Fibroblast of skin of abdomen (primary cell): ENCODE data around the gene SSBP3. TPM values are rescaled to one million over a fixed set of nuclear protein-coding genes. Genes with fewer than 3 reads are reported as not detected.
A peak's percentile ranks its signal among the peaks of the same experiment; 100 is the strongest.
"Not testable (repeated sequence)": the region's sequence is repeated elsewhere in the genome, so short reads cannot be mapped to it uniquely, and the experiment has no call there.

Source experiments
- DNase-seq: peaks from one replicate; pipeline ENCODE4 v3.0.0-alpha.2; 2013
- polyA plus RNA-seq, 2 experiments: library from polyadenylated mRNA; unstranded; fragments of 120-200 nt; gene quantifications; one replicate each; pipeline ENCODE4 v1.2.1, GENCODE V29; 2013; ENCODE audit not compliant: insufficient read length in 2 of 2

The SSBP3 gene
- 96.4 TPM for polyA plus RNA-seq (2013, experiment 1 of 2; ENCODE audit: insufficient read length)
- polyA plus RNA-seq (2013, experiment 2 of 2; ENCODE audit: insufficient read length), result 95.7 TPM

- peak; percentile 94 for DNase-seq
These were observed at the start of gene SSBP3 for GRCh38 chr1:54406339-54407153. Gene SSBP3, minus strand, starts transcription at chr1:54406394.

DNA sequence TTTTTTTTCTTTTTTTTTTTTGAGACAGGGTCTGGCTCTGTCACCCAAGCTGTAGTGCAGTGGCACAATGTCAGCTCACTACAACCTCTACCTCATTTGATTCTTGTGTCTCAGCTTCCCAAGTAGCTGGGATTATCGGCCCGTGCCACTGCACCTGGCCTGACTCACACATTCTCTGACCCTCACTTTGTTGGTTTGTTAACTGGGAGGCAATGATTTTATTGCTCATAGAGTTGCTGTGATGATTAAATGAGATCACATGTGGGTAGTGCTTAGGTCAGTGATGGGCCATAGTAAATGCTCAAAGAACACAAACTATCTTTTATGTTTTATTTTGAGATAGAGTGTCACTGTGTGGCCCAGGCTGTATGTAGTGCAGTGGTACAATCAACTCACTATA is 47.3 kb upstream of the SSBP3 start:
- DNase-seq, result no peak

- no peak for DNase-seq
These were observed 46.8 kb upstream of the SSBP3 start for GRCh38 chr1:54453022-54453421.

- not testable (repeated sequence) for DNase-seq
These were observed 43.2 kb upstream of the SSBP3 start for GRCh38 chr1:54449431-54449830.

- not testable (repeated sequence) for DNase-seq
These were observed 42.6 kb upstream of the SSBP3 start for GRCh38 chr1:54448801-54449200.

- DNase-seq, result not testable (repeated sequence)
These were observed 40.9 kb upstream of the SSBP3 start for GRCh38 chr1:54447081-54447480.

GRCh38 chr1:54442185-54442584 is 36.0 kb upstream of the SSBP3 start:
- DNase-seq, result no peak

DNA sequence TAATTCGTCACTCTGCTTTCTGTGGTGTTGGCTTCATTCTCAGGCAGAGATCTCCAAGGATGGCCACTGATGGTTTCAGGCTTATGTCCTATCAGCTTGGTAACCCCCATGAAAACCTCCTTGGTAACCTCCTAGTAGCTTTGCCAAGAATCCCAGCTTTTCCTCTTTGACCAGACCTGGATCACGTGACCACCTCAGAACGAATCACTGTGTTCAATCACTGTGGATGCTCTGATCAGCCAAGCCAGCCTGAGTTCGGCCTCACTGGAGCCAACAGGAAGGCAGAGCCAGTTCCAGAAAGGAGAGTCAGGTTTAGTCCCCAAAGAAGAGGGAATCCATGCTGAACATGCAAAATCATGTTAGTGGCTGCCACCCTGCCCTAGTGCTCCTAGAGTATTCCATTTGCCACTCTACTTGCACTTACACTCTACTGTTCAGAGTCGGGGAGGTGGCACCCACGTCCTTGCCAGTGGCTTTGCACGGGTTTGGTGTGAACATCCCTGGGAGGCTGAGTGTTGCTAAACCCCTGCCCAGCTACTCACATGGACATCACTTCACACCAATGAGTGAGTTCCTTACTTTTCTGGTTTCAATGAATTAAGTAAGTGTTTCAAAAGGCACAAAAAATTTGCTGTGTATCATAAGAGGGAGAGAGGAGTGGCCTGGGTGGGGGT is 33.5 kb upstream of the SSBP3 start:
- DNase-seq, result no peak

GRCh38 chr1:54437783-54438182 is 31.6 kb upstream of the SSBP3 start:
- no peak for DNase-seq

GRCh38 chr1:54436826-54437225 is 30.6 kb upstream of the SSBP3 start:
- DNase-seq, result no peak

GRCh38 chr1:54429838-54430237 is 23.6 kb upstream of the SSBP3 start:
- DNase-seq, result no peak

DNA sequence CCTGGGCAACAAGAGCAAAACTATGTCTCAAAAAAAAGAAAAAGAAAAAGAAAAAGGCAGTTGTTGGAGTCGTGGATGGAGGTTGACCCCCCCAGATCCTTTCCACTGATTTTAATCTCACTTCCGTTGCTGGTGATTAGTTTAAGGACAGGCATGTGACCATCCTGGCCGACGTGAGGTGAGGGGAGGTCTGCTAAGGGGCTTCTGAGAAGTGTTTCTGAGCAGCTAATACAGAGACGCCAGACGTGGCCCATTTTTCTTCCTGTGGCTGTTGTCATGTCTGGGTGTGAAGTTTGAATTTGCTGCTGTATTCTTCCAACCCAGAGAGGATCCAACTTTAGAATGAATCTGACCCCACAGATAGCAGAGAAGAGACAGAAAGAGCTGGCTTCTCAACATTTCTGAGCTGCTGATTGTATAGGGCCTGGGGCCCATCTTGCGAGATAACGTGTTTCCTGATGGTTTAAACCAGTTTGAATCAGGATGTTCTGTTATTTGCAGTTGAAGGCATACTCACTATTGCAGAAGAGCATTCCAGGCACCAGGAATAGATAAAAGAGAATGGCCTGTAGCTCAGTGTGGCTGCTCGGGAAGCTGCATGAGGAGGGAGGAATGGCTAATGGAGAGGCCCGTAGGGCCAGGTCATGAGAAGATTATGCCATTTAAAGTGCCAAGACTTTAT is 22.8 kb upstream of the SSBP3 start:
- no peak for DNase-seq

DNA sequence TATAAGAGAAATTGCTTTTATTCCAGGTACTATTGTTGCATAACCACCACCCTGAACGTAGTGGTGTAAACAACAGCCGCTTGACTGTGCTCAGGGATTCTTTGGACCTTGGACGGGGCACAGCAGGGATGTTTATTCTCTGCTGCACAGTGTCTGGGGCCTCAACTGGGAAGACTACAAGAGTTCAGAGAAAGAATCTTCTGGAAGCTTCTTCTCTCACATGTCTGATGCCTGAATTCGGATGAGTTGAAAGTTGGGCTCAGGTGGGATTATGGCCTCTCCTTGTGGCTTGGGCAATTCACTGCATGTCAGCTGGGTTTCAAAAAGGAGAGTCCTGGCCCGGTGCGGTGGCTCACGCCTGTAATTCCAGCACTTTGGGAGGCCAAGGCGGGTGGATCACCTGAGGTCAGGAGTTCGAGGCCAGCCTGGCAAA is 19.0 kb upstream of the SSBP3 start:
- DNase-seq, result no peak

- no peak for DNase-seq
These were observed 18.2 kb upstream of the SSBP3 start for GRCh38 chr1:54424398-54424797.

DNA sequence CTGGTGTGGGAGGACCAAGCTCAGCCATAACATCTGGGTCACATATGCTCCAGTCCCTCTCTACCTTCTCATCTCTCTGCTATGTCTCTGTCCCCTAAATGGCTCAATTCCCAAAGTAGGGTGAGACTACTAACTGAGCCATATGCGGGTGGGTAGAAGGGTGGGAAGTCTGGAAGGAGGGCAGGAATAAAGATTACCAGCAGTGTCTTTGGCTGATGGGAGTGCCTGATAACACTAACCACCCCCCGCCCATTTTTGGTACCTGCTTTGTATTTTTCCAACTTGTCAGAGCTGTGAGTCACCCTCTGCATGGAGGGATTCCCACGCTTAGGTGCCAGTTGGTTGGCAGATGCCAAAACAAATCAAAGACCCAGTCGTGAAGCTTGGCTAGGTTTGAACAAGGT is 14.9 kb upstream of the SSBP3 start:
- peak; percentile 29 for DNase-seq

GRCh38 chr1:54418598-54418997 is 12.4 kb upstream of the SSBP3 start:
- not testable (repeated sequence) for DNase-seq

DNA sequence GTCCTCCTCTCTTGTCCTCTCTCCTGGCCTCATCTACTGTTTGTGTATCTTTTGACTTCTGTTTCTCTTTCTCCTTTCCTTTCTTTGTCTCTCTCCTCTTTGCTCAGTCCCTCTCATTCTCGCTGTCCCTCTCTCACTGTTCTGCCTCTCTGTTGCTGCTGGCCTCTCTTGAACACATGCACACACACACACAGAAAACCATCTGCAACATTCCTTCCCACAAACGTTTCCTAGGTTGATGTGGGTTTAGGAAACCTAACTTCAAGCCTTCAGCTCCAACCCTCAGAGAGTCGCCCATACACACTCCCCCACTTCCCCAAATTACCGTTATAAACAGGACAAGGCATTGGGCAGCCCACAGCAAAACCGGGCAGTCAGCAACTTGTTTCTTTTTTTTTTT is 10.9 kb upstream of the SSBP3 start:
- no peak for DNase-seq

DNA sequence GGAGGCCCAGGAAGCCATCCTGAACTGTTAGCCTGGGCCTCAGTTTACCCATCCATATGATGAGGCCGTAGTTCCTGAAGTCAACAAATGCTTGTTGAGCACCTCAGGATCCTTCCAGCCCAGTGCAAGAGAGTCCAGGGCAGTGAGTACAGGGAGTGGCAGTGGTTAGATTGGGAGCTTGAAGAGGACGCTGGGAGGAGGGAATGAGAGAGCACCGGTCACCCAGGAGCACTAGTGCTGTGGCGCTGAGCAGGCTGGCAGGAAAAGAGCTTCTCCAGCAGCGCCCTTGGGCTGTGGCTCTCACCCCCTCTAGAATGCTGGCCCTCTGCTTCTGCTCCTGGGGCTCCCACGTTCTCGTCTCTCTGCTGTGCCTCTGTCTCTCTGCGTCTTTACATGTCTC is 10.2 kb upstream of the SSBP3 start:
- no peak for DNase-seq

- no peak for DNase-seq
These were observed 9.8 kb upstream of the SSBP3 start for GRCh38 chr1:54415991-54416390.

- no peak for DNase-seq
These were observed 9.3 kb upstream of the SSBP3 start for GRCh38 chr1:54415533-54415932.

GRCh38 chr1:54413732-54414131 is 7.5 kb upstream of the SSBP3 start:
- no peak for DNase-seq

DNA sequence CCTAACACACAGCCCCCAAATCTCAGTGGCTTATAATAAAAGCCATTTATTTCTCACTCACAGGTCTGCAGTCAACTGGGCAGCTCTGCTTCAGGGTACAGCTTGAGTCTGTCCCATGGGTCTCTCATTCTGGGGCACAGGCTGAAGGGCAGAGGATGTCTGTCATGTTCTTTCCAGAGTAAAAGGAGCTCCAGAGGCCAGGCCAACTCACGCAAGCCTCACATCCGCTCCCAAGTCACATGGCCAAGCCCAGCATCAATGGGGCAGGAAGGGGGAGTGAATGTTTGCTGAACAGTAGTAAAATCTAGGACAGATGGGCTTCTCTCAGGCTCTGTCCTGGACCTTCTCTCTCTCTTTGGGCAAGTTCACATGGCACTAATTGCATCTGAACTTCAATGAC is 7.1 kb upstream of the SSBP3 start:
- peak; percentile 73 for DNase-seq

GRCh38 chr1:54410359-54410758 is 4.2 kb upstream of the SSBP3 start:
- no peak for DNase-seq
